ENCODE measurements around the gene IGF1. TPM values are rescaled to one million over a fixed set of nuclear protein-coding genes. Genes with fewer than 3 reads are reported as not detected.

IGF1 gene
- total RNA-seq, 4 donors from 2014 or later = 8.3 to 22.7 (median 17.9) TPM

DNA sequence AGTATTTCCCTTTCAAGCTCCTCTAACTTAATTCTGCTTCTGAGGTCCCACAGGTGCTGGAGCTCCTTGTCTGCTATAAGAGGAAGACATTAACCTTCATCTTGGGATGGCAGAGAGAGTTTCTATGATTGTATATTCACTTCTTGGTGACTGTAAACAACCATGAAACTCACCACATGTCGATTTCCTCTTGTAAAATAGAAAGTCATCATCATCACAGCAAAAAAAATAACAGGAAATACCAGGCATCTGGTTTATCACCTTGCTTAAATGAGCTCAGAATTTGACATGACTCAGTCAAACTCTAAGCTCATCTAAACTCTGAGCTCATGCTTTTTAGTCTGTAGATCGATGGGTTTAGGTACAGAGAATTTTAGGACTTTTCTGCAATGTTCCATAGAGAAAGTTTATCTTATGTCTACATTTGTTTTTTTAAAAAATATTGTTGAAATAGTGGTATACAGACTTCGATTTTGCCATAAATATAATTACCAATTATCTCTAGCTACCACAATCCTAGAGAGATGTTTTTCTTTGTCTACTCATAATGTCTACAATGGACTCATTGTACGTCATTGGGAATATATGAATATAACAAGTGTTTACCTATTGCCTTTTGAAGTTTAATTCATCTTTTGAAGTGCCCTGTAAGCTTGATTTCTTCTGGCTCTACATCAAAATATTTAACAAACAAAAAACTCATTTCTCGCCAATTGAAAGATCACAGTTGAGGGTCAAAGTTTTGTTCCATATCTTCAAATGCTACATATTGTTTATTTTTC lies 58.4 kb downstream of the IGF1 start:
- in situ Hi-C loops (cut with MboI; ENCODE audit: low sequenced_read_pairs in 4 of 4) (no loop called here), intact Hi-C loops (cut with DNase I; ENCODE audit: low total_unique reads) (no loop called here)
- TF ChIP-seq POLR2A (IDR thresholded peaks at IDR 0.05) = no peak
- TF ChIP-seq, protein P1, sequence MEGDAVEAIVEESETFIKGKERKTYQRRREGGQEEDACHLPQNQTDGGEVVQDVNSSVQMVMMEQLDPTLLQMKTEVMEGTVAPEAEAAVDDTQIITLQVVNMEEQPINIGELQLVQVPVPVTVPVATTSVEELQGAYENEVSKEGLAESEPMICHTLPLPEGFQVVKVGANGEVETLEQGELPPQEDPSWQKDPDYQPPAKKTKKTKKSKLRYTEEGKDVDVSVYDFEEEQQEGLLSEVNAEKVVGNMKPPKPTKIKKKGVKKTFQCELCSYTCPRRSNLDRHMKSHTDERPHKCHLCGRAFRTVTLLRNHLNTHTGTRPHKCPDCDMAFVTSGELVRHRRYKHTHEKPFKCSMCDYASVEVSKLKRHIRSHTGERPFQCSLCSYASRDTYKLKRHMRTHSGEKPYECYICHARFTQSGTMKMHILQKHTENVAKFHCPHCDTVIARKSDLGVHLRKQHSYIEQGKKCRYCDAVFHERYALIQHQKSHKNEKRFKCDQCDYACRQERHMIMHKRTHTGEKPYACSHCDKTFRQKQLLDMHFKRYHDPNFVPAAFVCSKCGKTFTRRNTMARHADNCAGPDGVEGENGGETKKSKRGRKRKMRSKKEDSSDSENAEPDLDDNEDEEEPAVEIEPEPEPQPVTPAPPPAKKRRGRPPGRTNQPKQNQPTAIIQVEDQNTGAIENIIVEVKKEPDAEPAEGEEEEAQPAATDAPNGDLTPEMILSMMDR (IDR thresholded peaks at IDR 0.05 in 4 of 5, conservative IDR thresholded peaks at IDR 0.05 in 1 of 5) = no peak

DNA sequence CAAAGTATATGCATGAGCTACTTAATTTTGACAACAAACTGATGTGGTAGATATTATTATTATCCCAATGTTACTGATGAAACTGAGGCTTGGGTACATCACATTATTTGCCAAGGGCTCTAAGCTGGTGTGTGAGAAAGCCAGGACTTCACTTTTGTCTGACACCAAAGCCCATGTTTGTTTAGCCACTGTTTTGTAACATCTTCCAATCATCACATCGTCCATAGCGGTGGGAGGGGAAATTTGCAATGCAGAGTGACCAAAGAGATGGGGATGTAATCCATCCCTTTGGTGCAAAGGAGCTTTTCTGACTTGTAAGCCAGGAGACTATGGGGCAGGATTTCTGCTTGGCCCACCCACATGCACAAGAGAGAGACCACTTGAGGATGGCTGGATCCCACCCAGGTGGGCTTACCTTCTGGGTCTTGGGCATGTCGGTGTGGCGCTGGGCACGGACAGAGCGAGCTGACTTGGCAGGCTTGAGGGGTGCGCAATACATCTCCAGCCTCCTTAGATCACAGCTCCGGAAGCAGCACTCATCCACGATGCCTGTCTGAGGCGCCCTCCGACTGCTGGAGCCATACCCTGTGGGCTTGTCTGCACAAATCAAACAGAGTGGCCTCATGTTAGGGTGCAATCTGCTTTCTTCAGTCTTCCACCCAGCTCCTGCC lies 61.1 kb downstream of the IGF1 start:
- DNase-seq = no peak
- in situ Hi-C loops (cut with MboI; ENCODE audit: low sequenced_read_pairs in 4 of 4) (no loop called here), intact Hi-C loops (cut with DNase I; ENCODE audit: low total_unique reads) (no loop called here)
- Histone ChIP-seq H3K4me1 (no peaks in the 10 kb centered on the region), H3K27me3 (no peaks in the 10 kb centered on the region), H3K4me3 (no peak overlapping the region), H3K9me3 (no peaks in the 10 kb centered on the region), H3K36me3 (no peaks in the 10 kb centered on the region), H3K27ac (no peak overlapping the region)
- TF ChIP-seq, protein P1 (IDR thresholded peaks at IDR 0.05 in 4 of 5, conservative IDR thresholded peaks at IDR 0.05 in 1 of 5) = no peak
- TF ChIP-seq POLR2A (IDR thresholded peaks at IDR 0.05) = no peak
- no peak for ATAC-seq

More for the DNA sequence above, 58.4 kb downstream of the IGF1 start:
- no peak for ATAC-seq
- Histone ChIP-seq H3K27ac (no peak overlapping the region), H3K27me3 (no peaks in the 10 kb centered on the region), H3K4me1 (peaks cover 21 to 22% of the 10 kb centered on the region in 2 donors), H3K36me3 (no peaks in the 10 kb centered on the region), H3K4me3 (no peak overlapping the region), H3K9me3 (no peaks in the 10 kb centered on the region)
- no peak for DNase-seq

DNA sequence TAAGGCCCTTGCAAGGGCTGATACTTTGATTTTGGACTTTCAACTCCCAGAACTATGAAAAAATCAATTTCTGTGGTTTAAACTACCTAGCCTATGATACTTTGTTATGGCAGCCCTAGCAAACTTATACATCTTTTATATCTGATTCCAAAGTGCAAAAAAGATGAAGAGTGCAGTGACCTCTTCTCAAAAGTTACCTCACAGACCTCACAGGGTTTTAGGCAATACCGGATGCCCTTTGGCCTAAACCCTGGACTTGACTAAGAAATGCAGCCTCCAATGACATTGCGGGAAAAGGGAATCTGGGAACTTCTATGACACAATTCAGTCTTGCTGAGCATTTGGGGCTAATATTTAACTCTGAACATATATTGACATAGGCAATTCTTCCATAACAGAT lies 63.3 kb downstream of the IGF1 start:
- TF ChIP-seq, protein P1 (IDR thresholded peaks at IDR 0.05 in 4 of 5, conservative IDR thresholded peaks at IDR 0.05 in 1 of 5) = no peak
- TF ChIP-seq POLR2A (IDR thresholded peaks at IDR 0.05) = no peak
- Histone ChIP-seq H3K27me3 (no peaks in the 10 kb centered on the region), H3K4me3 (no peak overlapping the region), H3K36me3 (no peaks in the 10 kb centered on the region), H3K9me3 (no peaks in the 10 kb centered on the region), H3K4me1 (no peaks in the 10 kb centered on the region), H3K27ac (no peak overlapping the region)
- DNase-seq = no peak
- intact Hi-C loops (cut with DNase I; ENCODE audit: low total_unique reads) (no loop called here), in situ Hi-C loops (cut with MboI; ENCODE audit: low sequenced_read_pairs in 4 of 4) (no loop called here)
- ATAC-seq = no peak

DNA sequence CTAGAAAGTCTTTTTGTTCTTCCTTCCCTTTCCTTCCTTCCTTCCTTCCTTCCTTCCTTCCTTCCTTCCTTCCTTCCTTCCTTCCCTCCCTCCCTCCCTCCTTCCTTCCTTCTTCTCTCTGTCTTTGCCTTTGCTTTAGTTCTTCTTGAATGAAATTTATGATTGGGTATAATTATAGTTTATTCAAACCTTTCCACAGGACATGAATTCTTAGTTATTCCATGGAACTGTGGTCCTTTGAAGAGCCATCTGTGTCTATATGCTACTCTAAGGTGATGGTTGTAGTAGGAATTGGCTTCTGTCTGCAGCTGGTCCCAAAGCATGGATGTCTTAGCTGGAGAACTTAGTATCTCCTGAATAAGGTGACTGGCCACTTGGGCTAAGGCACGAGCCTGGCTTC lies 64.8 kb downstream of the IGF1 start:
- ATAC-seq (no peak), DNase-seq (no peak)
- Histone ChIP-seq H3K4me3 (no peak overlapping the region), H3K9me3 (no peaks in the 10 kb centered on the region), H3K27me3 (no peaks in the 10 kb centered on the region), H3K4me1 (peaks cover 0 to 3% of the 10 kb centered on the region in 2 donors), H3K36me3 (no peaks in the 10 kb centered on the region), H3K27ac (no peak overlapping the region)
- TF ChIP-seq, protein P1 (IDR thresholded peaks at IDR 0.05 in 4 of 5, conservative IDR thresholded peaks at IDR 0.05 in 1 of 5) = no peak
- TF ChIP-seq POLR2A (IDR thresholded peaks at IDR 0.05) = no peak
- intact Hi-C loops (cut with DNase I; ENCODE audit: low total_unique reads) (no loop called here), in situ Hi-C loops (cut with MboI; ENCODE audit: low sequenced_read_pairs in 4 of 4) (no loop called here)
